OCI-LY7 (cell line): ENCODE results near the gene HOTAIR.

Experiments used
- EZH2phosphoT487 ChIP-seq: fragments of 200-600 bp; sonication (generic); IDR thresholded peaks from 2 replicates; pipeline ENCODE4 v1.6.1; 2018; ENCODE audit warnings: low read depth, borderline replicate concordance, mild to moderate bottlenecking, mixed run types, antibody characterized with exemption, low read length, moderate library complexity, mixed read lengths
- TF ChIP-seq, protein P1 (sequence below): fragments of 200-600 bp; sonication (generic); conservative IDR thresholded peaks from 2 replicates; pipeline ENCODE4 v1.5.1; 2014; ENCODE audit warnings: mild to moderate bottlenecking, antibody characterized with exemption, low read length, moderate library complexity, mixed read lengths

- TF ChIP-seq, protein P1, sequence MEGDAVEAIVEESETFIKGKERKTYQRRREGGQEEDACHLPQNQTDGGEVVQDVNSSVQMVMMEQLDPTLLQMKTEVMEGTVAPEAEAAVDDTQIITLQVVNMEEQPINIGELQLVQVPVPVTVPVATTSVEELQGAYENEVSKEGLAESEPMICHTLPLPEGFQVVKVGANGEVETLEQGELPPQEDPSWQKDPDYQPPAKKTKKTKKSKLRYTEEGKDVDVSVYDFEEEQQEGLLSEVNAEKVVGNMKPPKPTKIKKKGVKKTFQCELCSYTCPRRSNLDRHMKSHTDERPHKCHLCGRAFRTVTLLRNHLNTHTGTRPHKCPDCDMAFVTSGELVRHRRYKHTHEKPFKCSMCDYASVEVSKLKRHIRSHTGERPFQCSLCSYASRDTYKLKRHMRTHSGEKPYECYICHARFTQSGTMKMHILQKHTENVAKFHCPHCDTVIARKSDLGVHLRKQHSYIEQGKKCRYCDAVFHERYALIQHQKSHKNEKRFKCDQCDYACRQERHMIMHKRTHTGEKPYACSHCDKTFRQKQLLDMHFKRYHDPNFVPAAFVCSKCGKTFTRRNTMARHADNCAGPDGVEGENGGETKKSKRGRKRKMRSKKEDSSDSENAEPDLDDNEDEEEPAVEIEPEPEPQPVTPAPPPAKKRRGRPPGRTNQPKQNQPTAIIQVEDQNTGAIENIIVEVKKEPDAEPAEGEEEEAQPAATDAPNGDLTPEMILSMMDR, result no peak
- TF ChIP-seq EZH2phosphoT487, result no peak
Observed at GRCh38 chr12:53983568-53983949, 8.8 kb upstream of the HOTAIR start.
